Activated CD8-positive, alpha-beta T cell treated with anti-CD3 and anti-CD28 coated beads for 36 hours (primary cell): Measurements from ENCODE around the gene A1CF. TPM values are rescaled to one million over a fixed set of nuclear protein-coding genes. Genes with fewer than 3 reads are reported as not detected.

ENCODE experiments used
- ATAC-seq: fragments of 200-7000 bp; cut with Tn5 transposase; one replicate; pipeline ENCODE4 v1.10.0; 2021; ENCODE audit warnings: mild to moderate bottlenecking, moderate library complexity
- CTCF ChIA-PET: fragments of 350-600 bp; sonication (Branson Sonifier 250); formaldehyde crosslinking; loops from one replicate; lab custom pipeline; 2021; ENCODE audit warnings: antibody characterized with exemption; lab: Charles Lee
- POLR2A ChIA-PET: fragments of 350-600 bp; sonication (Branson Sonifier 250); formaldehyde crosslinking; loops from one replicate; lab custom pipeline; 2021; ENCODE audit warnings: antibody characterized with exemption; lab: Charles Lee
- DNase-seq: peaks from one replicate; pipeline ENCODE4 v3.0.0-alpha.2; 2020
- H3K27ac Mint-ChIP-seq: one replicate; pipeline ENCODE4 v1.8.0; 2021; ENCODE audit warnings: mild to moderate bottlenecking, mixed read lengths
- H3K27me3 Mint-ChIP-seq: one replicate; pipeline ENCODE4 v1.8.0; 2021; ENCODE audit warnings: mixed read lengths
- H3K36me3 Mint-ChIP-seq: one replicate; pipeline ENCODE4 v1.8.0; 2021; ENCODE audit warnings: low read depth, mixed read lengths
- H3K4me1 Mint-ChIP-seq: one replicate; pipeline ENCODE4 v1.8.0; 2021; ENCODE audit warnings: low read depth, mixed read lengths
- H3K4me3 Mint-ChIP-seq: one replicate; pipeline ENCODE4 v1.8.0; 2021; ENCODE audit warnings: mild to moderate bottlenecking, moderate library complexity, mixed read lengths
- H3K9me3 Mint-ChIP-seq: one replicate; pipeline ENCODE4 v1.8.0; 2021; ENCODE audit warnings: mixed read lengths
- intact Hi-C: fragments of 100-400 bp; cut with micrococcal nuclease; formaldehyde crosslinking; loops from one replicate; pipeline ENCODE4 v1.10.0; 2022
- total RNA-seq, 2 experiments: library from RNA; stranded (reverse); gene quantifications; one replicate each; pipeline ENCODE4 v1.2.3, GENCODE V29; 2021
- TF ChIP-seq, protein P1 (sequence below): fragments of 200-600 bp; IDR thresholded peaks from one replicate; pipeline ENCODE4 v1.8.0; 2022; ENCODE audit warnings: antibody characterized with exemption, mild to moderate bottlenecking

A1CF gene
- total RNA-seq, 2 experiments from 2014 or later = not detected

GRCh38 chr10:50851884-50852671 is 33.3 kb downstream of the A1CF start:
- DNase-seq = no peak
- Mint-ChIP-seq H3K9me3 (no peaks in the 10 kb centered on the region), H3K4me1 (no peaks in the 10 kb centered on the region), H3K27me3 (peaks cover 14% of the 10 kb centered on the region), H3K36me3 (no peaks in the 10 kb centered on the region), H3K4me3 (no peak overlapping the region), H3K27ac (no peak overlapping the region)
- TF ChIP-seq, protein P1, sequence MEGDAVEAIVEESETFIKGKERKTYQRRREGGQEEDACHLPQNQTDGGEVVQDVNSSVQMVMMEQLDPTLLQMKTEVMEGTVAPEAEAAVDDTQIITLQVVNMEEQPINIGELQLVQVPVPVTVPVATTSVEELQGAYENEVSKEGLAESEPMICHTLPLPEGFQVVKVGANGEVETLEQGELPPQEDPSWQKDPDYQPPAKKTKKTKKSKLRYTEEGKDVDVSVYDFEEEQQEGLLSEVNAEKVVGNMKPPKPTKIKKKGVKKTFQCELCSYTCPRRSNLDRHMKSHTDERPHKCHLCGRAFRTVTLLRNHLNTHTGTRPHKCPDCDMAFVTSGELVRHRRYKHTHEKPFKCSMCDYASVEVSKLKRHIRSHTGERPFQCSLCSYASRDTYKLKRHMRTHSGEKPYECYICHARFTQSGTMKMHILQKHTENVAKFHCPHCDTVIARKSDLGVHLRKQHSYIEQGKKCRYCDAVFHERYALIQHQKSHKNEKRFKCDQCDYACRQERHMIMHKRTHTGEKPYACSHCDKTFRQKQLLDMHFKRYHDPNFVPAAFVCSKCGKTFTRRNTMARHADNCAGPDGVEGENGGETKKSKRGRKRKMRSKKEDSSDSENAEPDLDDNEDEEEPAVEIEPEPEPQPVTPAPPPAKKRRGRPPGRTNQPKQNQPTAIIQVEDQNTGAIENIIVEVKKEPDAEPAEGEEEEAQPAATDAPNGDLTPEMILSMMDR = no peak
- ATAC-seq = no peak
- intact Hi-C loops = no loop called here
- CTCF ChIA-PET = interaction anchor here (0.5 to 1.6 kb wide), 3 partner anchors 9 to 34 kb away, joined by 3 read pairs; partner anchors contain the start of gene A1CF
- POLR2A ChIA-PET = interaction anchor here (0.6 kb wide), 1 partner anchor 16 kb away, joined by 3 read pairs; no protein-coding TSS in a partner anchor

DNA sequence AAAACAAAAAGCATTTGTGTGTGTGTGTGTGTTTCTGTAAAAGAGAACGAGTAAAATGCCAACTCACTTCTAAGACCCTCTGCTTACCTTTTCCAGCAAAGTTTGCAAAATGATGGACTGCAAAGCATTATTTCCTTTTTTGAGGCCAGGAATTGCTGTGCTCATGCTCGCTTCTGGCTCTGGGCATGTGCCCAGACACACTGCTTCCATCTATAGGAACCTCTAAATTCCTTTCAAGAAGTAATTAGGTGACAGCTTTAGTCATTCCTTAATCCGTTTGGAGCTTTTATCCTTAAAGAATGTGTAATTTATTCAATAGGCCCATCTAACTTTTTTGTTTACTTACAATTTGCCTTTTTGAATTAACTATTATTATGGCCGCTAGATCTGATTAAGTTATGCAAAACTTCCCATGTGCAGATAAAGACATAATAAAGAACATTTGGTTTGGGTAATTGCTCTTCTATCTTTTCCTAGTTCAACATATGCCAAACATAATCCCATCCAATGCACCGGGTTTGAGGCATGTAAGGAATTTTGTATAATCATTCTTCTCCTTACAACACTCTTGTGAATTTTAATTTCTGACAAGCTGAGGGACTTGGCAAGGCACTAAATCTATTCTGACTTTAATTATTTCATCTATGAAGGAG is 34.7 kb downstream of the A1CF start:
- CTCF ChIA-PET = interaction anchor here (1.4 kb wide), 1 partner anchor 8 kb away, joined by 3 read pairs; no protein-coding TSS in a partner anchor
- no peak for ATAC-seq

GRCh38 chr10:50846753-50847152 is 38.7 kb downstream of the A1CF start:
- no peaks in the 10 kb centered on the region for H3K36me3 Mint-ChIP-seq
- CTCF ChIA-PET = no interaction called here
- no peaks in the 10 kb centered on the region for H3K4me1 Mint-ChIP-seq
- peaks cover 12% of the 10 kb centered on the region for H3K27me3 Mint-ChIP-seq
- no peak overlapping the region for H3K27ac Mint-ChIP-seq
- TF ChIP-seq, protein P1 = no peak
- POLR2A ChIA-PET = interaction anchor here (1.3 kb wide), 1 partner anchor 8 kb away, joined by 3 read pairs; no protein-coding TSS in a partner anchor
- DNase-seq = no peak
- H3K4me3 Mint-ChIP-seq = no peak overlapping the region
- ATAC-seq = no peak
- intact Hi-C loops = no loop called here
- H3K9me3 Mint-ChIP-seq = no peaks in the 10 kb centered on the region

More for the DNA sequence above, 34.7 kb downstream of the A1CF start:
- POLR2A ChIA-PET = no interaction called here
- TF ChIP-seq, protein P1 = no peak
- Mint-ChIP-seq H3K4me1 (no peaks in the 10 kb centered on the region), H3K27me3 (peaks cover 14% of the 10 kb centered on the region), H3K27ac (no peak overlapping the region), H3K9me3 (no peaks in the 10 kb centered on the region), H3K36me3 (no peaks in the 10 kb centered on the region), H3K4me3 (no peak overlapping the region)
- DNase-seq = no peak
- intact Hi-C loops = no loop called here

- ChIA-PET POLR2A (no interaction called here), CTCF (no interaction called here)
- no peak for DNase-seq
- H3K36me3 Mint-ChIP-seq = no peaks in the 10 kb centered on the region
- no peaks in the 10 kb centered on the region for H3K4me1 Mint-ChIP-seq
- intact Hi-C loops = no loop called here
- TF ChIP-seq, protein P1 = no peak
- no peak for ATAC-seq
- no peaks in the 10 kb centered on the region for H3K9me3 Mint-ChIP-seq
- H3K27ac Mint-ChIP-seq = no peak overlapping the region
- peaks cover 14% of the 10 kb centered on the region for H3K27me3 Mint-ChIP-seq
- H3K4me3 Mint-ChIP-seq = no peak overlapping the region
Measured at GRCh38 chr10:50837095-50837494, 48.3 kb downstream of the A1CF start.
